NCI-H146 treated with DMSO at 0.1 percent for 48 hours (cell line): ENCODE results near the gene ARHGEF37.
A peak's percentile ranks its signal among the peaks of the same experiment; 100 is the strongest.

Experiments
- DNase-seq: peaks from one replicate; lab custom pipeline; 2025; ENCODE audit not compliant: unreplicated experiment; lab: John Stamatoyannopoulos, UW

Gene ARHGEF37

DNA sequence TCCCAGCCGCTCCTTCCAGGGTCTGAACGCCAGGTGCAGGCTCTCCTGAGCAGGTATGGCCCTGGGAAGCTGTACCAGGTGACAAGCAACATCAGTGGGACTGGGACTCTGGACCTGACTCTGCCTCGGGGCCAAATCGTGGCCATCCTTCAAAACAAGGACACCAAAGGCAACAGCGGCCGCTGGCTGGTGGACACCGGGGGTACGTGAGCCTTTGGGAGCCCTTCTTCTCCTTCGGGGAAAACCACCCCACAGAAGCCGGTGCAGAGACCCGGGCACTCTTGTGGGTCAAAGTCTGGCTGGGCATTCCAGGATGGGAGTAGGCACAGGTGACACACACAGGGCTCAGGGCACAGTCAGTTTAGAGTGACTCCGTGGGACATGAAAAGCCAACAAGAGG, 45.8 kb downstream of the ARHGEF37 start:
- no peak for DNase-seq

DNA sequence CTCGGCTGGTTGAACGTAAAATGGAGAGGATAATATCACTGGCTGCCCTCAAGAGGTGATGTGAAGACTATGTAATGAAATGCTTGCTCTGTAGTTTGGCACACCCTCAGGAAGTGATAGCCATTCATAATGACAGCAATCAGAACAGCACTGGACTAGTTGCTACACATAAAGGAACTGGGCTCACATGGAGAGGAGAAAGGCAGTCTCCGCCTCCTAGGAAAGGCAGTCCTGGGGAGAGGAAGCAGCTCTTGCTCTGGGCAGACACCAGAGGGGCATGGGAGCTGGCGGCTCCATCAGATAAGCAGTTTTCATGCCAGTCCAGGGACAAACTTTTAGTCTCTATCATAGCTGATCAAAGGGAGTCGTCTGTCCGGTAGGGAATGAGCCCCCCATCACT, 46.9 kb downstream of the ARHGEF37 start:
- DNase-seq = no peak

- no peak for DNase-seq
Observed at GRCh38 chr5:149628846-149629388, 47.6 kb downstream of the ARHGEF37 start.

- no peak for DNase-seq
Observed at GRCh38 chr5:149629421-149629820, 48.1 kb downstream of the ARHGEF37 start.

- DNase-seq = no peak
Observed at GRCh38 chr5:149630337-149630736, 49.0 kb downstream of the ARHGEF37 start.

DNA sequence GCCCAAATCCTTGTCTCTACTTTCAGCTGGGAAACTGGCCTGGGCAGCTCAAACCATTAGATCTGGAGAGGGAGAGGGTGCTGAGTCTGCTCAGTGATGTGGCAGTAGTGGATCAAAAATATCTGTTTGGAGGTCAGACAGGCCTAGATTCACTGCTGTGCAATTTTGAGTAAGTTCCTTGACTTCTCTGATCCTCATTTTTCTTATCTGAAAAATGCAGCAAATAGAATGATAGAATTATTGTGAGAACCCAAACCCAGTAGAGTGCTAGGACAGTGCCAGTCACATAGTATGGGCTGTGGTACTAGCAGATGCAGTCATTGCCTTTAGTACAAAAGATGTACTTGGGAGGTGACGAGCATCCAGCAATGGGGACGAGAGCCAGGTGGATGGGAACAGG, 50.2 kb downstream of the ARHGEF37 start:
- no peak for DNase-seq

DNA sequence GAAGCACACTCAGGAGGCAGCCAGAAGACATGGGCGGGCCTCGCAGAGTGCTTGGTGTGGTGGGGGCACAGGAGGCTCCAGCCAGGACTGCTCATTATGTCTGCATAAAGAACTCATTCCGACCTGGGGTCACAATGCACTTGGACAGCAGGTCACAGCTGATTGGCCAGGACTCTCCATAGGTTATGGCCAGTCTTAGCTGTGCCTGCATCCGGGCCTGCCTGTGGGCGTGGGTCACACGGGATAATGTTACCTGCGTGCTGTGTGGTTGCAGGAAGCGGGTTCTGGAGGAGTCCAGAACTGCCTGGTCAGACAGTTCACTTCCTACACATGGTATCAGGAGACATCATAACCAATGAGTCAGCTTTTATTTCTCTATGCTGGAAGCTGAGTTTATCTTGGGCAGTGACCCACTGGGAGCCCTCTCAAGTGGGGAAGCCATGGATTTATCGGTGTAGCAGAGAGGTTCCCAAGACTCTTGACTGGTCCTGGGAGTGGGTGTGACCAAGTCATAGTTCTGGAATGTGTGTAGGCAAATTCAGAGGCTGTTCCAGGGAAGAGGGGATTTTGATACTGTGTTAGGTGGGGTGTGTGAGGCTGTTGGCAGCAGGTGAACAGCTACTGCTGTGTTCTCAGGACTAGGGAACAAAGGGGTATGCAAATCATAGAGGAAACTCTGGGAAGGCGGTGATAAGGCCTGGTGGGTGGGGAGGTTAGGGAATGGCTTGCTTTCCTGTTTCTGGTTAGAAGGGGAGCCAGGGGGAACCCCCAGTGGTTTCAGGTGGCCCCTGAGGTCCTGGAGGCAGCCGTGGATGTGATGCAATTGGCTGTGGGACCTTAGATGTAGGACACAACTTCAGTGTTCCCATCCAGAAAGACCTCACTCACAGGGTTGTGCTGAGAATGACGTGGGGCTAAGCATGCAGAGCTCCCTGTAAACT, 51.3 kb downstream of the ARHGEF37 start:
- DNase-seq = peak; percentile 13

- DNase-seq = no peak
Observed at GRCh38 chr5:149633476-149634350, 52.4 kb downstream of the ARHGEF37 start.

GRCh38 chr5:149635394-149635793, 54.1 kb downstream of the ARHGEF37 start:
- no peak for DNase-seq

DNA sequence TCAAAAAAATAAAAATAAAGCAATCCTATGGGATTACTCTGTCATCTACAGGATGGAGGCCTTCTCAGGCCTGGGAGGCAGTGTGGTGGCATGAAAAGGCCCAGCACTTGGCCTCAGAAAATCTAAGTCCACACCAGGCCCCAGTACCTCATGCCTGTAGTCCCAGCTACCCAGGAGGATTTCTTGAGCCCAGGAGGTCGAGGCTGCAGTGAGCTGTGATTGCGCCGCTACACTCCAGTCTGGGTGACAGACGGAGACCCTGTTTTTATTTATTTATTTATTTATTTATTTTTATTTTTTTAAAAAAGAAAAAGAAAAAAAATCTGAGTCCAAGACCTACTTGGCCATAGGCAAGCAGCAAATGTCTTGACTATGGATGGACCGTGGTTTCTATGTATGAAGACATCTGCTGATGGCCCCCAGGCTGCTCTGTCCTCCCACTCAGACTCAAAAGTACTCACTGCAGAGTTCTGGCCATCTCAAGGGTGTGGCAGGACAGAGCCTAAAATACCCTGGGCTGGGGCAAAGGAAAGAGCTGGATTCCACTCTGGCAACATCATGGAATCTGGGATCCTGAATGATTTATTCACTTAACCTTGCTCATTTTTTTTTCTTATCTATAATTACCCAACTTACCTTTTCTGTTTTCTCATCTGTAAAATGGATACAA, 55.0 kb downstream of the ARHGEF37 start:
- DNase-seq = no peak

GRCh38 chr5:149636861-149637246, 55.6 kb downstream of the ARHGEF37 start:
- DNase-seq = peak; percentile 28

DNA sequence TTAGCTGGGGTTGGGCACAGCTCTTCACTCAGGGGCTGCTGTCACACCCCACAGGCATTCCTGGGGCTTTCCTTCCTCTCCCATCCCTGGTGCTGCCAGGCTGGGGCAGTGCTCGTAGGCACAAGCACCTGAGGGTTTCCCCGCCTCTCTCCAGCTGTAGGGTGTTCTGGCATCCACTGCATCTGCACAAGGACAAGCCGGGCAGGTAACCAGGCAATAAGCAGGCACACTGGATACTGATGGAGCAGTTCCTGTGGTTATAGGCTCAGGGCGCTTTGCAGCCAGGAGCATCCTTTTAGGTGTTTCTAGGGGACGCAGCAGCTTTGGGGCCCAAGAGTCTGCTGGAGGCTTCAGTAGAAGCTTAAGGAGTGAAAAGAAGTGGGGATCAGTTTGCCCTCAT, 56.8 kb downstream of the ARHGEF37 start:
- DNase-seq = no peak

DNA sequence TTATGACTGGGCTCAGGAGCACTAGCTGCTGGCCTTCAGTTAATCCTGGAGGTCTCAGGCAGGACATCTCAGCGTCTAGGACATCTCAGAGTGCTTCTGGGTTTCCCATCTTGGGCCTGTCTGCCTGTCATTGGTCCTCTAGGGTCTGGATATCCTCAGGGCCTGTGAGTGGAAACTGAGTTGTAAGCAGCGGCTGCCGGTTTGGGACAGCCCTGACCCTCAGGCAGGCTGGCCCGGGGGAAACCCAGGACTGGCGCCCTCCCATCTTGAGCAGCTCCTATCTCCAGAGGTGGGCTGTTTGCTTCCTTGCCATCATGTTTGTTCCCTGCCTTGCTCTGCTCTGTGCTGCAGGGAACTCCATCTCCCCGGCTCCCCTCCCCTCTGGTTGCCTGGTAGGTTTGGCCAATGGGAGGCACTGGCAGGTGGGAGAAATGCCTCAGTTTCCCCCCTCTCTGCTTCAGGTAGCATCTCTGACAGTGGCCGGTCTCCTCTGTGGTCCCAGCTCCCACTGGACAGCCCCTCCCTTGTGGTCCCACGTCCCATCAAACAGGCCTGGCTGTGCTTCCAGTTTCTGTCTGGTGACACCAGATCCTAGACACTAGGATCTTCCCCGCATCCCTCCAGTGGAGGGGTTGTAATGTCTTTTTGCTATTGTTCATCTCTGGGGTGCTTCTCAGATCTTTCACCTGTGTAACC, 57.4 kb downstream of the ARHGEF37 start:
- no peak for DNase-seq

GRCh38 chr5:149639737-149640136, 58.4 kb downstream of the ARHGEF37 start:
- DNase-seq = no peak

DNA sequence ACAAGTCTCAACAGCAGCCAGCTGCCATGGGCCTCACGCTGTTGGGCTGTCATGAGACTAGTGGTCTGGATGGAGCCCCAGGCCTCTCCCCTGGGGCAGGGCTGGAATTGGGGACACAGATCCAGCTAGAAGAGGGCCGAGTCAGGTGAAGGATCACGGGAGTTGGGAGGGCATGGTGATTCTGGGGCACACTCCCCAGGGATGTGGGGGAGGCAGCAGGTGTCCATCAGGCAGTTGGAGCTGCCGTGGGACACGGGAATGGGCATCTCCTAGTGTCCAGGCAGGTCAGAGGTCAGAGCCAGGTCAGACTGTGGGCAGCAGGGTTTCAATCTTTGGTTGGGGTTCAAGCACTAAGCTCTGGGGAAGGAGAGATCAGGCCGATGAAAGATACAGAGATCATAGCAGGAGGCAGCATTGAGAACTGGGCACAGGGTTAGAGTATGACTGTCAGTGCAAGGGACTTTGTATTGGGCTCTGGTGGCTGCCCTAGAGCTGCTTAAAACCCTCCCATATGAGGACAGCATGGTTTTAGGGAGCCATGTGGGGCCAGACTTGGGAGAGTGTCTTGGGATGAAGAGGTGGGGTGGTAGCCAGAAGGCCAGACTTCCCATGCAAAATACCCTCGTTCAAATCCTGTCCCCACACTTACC, 59.2 kb downstream of the ARHGEF37 start:
- DNase-seq = no peak

DNA sequence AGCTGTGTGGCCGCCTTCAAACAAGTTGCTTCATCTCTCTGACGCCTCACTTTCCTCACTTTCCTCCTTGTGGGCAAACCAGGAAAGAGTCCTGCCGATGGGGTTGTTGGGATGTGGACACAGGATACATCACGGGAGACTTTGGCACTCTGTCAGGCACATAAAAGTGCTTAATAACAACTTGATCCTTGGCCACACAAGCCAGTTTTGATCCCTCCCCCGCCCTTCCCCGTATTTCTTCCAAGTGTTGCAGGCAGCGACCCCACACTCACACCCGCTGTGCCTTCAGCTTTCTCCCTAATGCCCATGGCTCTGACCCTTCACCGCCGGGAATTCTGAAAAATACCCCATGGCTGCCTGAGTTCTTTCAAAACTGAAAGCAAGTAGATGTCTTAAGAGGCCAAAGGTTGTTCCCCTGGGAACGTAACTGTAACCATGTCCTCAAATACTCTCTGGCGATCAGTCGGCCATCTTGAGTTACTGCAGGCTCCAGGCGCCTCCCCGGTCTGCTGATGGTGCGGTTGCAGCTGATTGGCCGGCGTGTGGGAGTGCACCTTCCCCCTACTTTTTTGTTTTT, 59.8 kb downstream of the ARHGEF37 start:
- no peak for DNase-seq

DNA sequence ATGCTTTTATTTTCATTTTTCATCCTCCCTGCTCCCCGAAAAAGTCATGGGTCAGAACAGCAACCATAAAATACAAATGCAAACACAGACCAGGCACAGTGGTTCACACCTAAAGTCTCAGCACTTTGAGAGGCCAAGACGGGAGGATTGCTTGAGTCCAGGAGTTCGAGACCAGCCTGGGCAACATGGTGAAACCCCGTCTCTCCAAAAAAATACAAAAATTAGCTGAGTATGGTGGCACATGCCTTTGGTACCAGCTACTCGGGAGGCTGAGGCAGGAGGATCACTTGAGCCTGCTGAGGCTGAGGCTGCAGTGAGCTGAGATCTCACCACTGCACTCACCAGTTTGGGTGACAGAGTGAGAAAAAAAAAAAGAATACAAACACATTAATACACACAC, 60.3 kb downstream of the ARHGEF37 start:
- DNase-seq = no peak

DNA sequence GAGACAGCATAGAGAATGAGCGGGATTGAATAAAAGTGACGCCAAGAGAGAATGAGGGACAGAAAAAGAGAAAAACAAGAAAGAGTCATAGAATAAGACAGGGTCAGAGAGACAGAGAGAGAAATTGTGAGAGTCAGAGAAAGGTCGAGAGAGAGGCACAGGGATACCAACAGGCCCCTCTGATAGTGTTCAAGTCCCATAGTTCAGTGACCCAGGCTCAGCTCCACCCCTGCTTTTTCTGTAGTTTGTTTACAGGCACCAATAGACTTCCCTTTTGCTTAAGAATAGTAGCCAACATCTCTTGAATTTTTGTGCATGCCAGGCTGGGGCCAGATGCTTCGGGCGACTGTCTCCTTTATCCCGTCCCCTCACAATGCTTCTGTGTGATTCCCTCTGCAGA, 62.5 kb downstream of the ARHGEF37 start:
- DNase-seq = no peak

- no peak for DNase-seq
Observed at GRCh38 chr5:149644629-149645028, 63.3 kb downstream of the ARHGEF37 start.

DNA sequence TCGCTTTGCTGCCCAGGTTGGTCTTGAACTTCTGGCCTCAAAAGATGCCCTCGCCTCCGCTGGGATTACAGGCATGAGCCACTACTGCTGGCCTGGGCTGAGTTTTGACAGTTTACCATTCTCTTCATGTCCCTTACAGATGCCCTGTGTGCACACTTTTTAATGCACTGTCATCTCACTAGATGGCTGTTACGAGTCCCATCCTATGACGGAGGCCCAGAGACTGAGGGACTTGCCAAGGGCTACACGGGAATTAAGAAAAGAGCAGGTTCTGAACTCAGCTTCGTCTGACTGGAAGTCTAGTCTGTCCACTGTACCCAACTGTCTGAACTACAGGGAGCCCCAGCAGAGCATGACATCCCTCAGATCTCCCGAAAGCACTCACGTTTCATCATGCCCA, 63.9 kb downstream of the ARHGEF37 start:
- DNase-seq = no peak
